ENCODE results near the gene TREML2. TPM values are rescaled to one million over a fixed set of nuclear protein-coding genes. Genes with fewer than 3 reads are reported as not detected.
A peak's percentile ranks its signal among the peaks of the same experiment; 100 is the strongest.
"Not testable (repeated sequence)": the region's sequence is repeated elsewhere in the genome, so short reads cannot be mapped to it uniquely, and the experiment has no call there.

Gene TREML2
- total RNA-seq, 4 donors from 2014 or later = 0.40 TPM; not detected in 3

DNA sequence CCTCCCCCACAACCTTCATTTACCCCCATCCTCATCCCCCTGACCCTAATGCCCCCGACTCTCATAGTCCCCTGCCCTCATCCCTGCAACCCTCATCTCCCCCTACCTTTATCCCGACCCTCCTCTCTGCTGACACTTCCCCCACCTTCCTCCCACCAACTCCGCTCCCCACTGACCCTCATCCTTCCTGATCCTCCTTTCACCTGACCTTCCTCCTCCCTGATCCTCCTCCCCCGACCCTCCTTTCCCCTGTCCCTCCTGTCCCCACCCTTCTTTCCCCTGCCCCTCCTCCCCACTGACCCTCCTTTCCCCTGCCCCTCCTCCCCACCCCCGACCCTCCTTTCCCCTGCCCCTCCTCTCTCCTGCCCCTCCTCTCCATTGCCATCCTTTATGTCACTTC lies 7.1 kb downstream of the TREML2 start:
- H3K36me3 ChIP-seq = no peaks in the 10 kb centered on the region
- H3K4me3 ChIP-seq = no peak overlapping the region
- TF ChIP-seq, protein P1, sequence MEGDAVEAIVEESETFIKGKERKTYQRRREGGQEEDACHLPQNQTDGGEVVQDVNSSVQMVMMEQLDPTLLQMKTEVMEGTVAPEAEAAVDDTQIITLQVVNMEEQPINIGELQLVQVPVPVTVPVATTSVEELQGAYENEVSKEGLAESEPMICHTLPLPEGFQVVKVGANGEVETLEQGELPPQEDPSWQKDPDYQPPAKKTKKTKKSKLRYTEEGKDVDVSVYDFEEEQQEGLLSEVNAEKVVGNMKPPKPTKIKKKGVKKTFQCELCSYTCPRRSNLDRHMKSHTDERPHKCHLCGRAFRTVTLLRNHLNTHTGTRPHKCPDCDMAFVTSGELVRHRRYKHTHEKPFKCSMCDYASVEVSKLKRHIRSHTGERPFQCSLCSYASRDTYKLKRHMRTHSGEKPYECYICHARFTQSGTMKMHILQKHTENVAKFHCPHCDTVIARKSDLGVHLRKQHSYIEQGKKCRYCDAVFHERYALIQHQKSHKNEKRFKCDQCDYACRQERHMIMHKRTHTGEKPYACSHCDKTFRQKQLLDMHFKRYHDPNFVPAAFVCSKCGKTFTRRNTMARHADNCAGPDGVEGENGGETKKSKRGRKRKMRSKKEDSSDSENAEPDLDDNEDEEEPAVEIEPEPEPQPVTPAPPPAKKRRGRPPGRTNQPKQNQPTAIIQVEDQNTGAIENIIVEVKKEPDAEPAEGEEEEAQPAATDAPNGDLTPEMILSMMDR (IDR thresholded peaks at IDR 0.05) = no peak
- no peak for TF ChIP-seq POLR2A (IDR thresholded peaks at IDR 0.05)
- H3K27ac ChIP-seq = no peak overlapping the region
- no peaks in the 10 kb centered on the region for H3K4me1 ChIP-seq
- H3K27me3 ChIP-seq = no peaks in the 10 kb centered on the region
- no peak for DNase-seq
- H3K9me3 ChIP-seq = peaks cover 0 to 5% (median 0%) of the 10 kb centered on the region in 4 donors

DNA sequence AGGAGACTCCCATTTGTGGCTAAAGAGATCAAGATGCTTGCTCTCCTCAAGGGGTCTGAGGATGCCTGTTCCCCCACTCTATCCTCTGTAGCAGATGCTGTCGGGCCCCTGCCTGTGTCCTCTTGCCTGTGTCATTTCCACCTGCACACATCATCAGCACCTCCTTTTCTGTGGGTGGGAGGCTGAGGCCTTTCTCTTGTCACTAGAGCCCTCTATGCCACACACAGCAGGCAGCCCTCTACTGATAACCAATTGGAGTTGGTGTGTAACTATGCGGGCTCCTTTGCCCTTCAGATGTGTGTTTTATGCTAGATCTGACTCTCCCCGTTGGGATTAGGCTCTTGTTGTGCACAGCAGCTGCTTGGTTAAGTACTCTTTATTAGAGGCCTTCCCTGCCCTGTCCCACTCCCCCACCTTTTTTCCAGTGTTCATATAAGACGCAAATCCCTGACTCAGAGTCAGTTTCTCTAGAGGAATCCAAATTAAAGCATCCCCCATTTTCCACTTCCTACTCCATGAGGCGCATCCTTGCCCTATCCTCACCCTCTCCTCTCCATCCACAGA lies 7.7 kb downstream of the TREML2 start:
- Histone ChIP-seq H3K4me1 (no peaks in the 10 kb centered on the region), H3K4me3 (no peak overlapping the region), H3K27ac (no peak overlapping the region), H3K36me3 (no peaks in the 10 kb centered on the region), H3K27me3 (no peaks in the 10 kb centered on the region), H3K9me3 (peaks cover 0 to 5% (median 0%) of the 10 kb centered on the region in 4 donors)
- TF ChIP-seq, protein P1 (IDR thresholded peaks at IDR 0.05) = no peak
- no peak for TF ChIP-seq POLR2A (IDR thresholded peaks at IDR 0.05)
- no peak for DNase-seq

DNA sequence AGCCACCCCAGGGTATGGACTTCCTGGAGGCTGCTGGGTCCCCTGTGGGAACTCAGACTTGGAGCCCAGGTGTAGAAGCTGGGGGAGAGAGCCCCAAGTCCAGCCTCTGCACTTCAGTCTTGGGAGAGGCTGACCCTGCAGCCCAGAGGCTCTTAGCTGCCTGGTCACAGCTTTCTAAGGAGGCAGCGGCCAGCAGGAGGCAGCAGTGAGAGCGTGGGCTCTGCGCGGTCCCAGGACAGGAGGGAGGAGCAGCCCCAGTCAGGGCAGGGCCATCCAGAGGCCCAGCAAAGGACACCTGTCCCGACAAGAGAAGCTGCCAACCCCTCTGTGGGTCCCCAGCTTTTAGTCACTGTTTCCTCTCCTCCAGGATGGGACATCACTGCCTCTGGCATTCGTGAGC lies 9.4 kb downstream of the TREML2 start:
- Histone ChIP-seq H3K4me1 (no peaks in the 10 kb centered on the region), H3K4me3 (no peak overlapping the region), H3K36me3 (no peaks in the 10 kb centered on the region), H3K9me3 (peaks cover 0 to 5% (median 0%) of the 10 kb centered on the region in 4 donors), H3K27ac (no peak overlapping the region), H3K27me3 (no peaks in the 10 kb centered on the region)
- DNase-seq = no peak
- TF ChIP-seq, protein P1 (IDR thresholded peaks at IDR 0.05) = peak in 1 of 6 experiments; percentile 12
- no peak for TF ChIP-seq POLR2A (IDR thresholded peaks at IDR 0.05)

DNA sequence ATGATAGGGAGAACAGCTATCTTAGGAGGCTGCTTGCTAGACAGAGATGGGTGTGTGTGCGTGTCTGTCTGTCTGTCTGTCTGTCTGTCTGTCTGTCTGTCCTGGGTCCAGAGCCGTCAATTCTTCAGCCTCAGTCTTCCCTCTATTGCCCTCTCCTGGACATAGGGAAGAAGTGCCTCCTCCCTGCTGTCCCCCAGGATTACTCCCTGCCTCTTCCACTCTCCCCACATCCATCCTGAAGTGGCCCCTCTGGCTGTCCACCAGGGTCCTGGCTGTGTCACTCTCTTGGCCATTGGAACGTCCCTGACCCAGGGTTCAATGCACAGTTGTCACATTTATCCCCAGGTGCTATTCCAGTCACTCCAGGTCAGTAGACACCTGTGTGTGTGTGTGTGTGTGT lies 10.2 kb downstream of the TREML2 start:
- no peaks in the 10 kb centered on the region for H3K4me1 ChIP-seq
- no peak overlapping the region for H3K27ac ChIP-seq
- DNase-seq = no peak
- H3K36me3 ChIP-seq = no peaks in the 10 kb centered on the region
- TF ChIP-seq, protein P1 (IDR thresholded peaks at IDR 0.05) = no peak
- no peak for TF ChIP-seq POLR2A (IDR thresholded peaks at IDR 0.05)
- H3K27me3 ChIP-seq = no peaks in the 10 kb centered on the region
- H3K4me3 ChIP-seq = no peak overlapping the region
- peaks cover 0 to 5% (median 0%) of the 10 kb centered on the region in 4 donors for H3K9me3 ChIP-seq

DNA sequence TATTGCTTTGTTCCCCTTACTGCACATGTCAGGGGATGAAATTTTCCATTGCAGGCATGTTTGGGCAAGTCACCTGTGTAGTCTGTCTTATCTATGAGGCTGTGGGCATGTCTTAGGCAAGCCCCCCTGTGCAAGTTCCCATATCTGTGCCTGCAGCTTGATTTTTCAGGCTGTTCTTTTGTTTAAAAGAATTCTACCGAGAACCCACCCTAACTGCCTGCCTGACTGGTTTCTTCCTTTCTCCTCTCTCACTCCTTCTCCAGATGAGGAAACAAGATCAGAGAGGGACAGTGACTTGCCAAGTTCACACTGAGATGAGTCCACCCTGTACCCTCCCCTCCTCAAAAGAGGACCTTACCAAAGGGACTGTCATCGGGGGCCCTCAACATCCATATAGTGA lies 11.0 kb downstream of the TREML2 start:
- Histone ChIP-seq H3K9me3 (peaks cover 0 to 5% (median 0%) of the 10 kb centered on the region in 4 donors), H3K4me3 (no peak overlapping the region), H3K27ac (no peak overlapping the region), H3K36me3 (no peaks in the 10 kb centered on the region), H3K27me3 (no peaks in the 10 kb centered on the region), H3K4me1 (no peaks in the 10 kb centered on the region)
- TF ChIP-seq, protein P1 (IDR thresholded peaks at IDR 0.05) = no peak
- no peak for TF ChIP-seq POLR2A (IDR thresholded peaks at IDR 0.05)
- DNase-seq = no peak

DNA sequence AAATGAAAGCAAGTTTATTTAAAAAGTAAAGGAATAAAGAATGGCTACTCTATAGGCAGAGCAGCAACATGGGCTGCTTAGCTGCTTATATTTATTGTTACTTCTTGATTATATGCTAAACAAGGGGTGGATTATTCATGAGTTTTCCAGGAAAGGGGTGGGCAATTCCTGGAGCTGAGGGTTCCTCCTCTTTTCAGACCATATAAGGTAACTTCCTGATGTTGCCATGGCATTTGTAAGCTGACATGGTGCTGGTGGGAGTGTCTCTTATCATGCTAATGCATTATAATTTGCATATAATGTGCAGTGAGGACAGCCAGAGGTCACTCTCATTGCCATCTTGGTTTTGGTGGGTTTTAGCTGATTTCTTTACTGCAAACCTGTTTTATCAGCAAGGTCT lies 11.9 kb downstream of the TREML2 start:
- not testable (repeated sequence) for H3K4me3 ChIP-seq, H3K9me3 ChIP-seq, DNase-seq, H3K36me3 ChIP-seq, H3K27me3 ChIP-seq, H3K4me1 ChIP-seq, H3K27ac ChIP-seq

All from Peyer's patch (tissue), 4 donors.